HG02759 (cell line): ENCODE results near the gene SAT2.
A peak's percentile ranks its signal among the peaks of the same experiment; 100 is the strongest.
"Not testable (repeated sequence)": the region's sequence is repeated elsewhere in the genome, so short reads cannot be mapped to it uniquely, and the experiment has no call there.

Source experiments
- ATAC-seq: cut with Tn5 transposase; IDR thresholded peaks from one replicate; pipeline ENCODE4 v1.9.1; 2021; ENCODE audit warnings: mild to moderate bottlenecking, moderate library complexity; ENCODE audit not compliant: unreplicated experiment

The SAT2 gene

DNA sequence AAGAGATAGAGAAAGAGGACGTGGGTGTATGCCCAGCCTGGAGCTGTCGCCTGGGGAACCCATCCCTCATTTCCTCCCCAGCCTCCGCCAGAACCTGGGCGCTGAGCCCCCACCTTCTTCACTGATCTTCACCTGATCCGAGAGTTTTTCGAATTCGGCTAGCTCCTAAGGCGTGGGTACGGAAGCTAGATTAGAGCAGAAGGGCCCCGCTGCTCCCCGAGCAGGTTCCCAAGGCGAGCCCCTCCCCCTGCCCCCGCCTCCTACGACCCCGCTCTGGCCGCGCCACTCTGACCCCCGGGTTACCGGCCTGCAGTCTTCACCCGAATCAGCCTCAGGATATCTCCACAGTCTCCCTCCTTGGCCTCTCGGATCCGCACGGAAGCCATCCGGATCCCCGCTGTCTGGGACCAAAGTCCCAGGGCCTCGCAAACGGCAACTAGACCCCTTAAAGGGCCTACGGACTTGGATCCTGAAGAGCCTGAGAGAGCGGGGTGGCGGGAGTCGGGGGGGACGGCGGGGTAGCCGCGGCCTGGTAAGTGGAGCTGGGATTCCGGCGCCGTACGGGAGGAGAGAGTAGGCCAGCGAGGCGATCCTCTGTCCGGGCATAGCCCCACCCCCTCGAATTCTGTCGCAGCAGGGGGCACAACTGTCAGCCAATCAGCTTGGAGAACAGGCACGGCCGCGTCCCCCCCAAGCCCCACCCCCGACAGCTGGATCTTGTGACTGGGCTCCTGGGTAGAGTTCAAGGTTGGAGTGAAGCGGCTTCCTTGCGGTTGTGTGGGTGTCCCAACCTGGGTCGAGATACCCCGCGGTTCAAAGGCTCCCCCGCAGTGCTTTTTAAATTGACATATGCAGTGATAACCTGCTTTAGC is at the start of gene SAT2:
Gene SAT2, minus strand, starts transcription at position 572 of the 872 bp plus-strand sequence. Its CDS starts 186 bp downstream, at position 386.
- peak; percentile 83 for ATAC-seq

- ATAC-seq, result no peak
Observed at GRCh38 chr17:7676533-7676932, 48.9 kb upstream of the SAT2 start.

DNA sequence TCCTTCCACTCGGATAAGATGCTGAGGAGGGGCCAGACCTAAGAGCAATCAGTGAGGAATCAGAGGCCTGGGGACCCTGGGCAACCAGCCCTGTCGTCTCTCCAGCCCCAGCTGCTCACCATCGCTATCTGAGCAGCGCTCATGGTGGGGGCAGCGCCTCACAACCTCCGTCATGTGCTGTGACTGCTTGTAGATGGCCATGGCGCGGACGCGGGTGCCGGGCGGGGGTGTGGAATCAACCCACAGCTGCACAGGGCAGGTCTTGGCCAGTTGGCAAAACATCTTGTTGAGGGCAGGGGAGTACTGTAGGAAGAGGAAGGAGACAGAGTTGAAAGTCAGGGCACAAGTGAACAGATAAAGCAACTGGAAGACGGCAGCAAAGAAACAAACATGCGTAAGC is 47.3 kb upstream of the SAT2 start:
- no peak for ATAC-seq

GRCh38 chr17:7673239-7673638 is 45.6 kb upstream of the SAT2 start:
- no peak for ATAC-seq

DNA sequence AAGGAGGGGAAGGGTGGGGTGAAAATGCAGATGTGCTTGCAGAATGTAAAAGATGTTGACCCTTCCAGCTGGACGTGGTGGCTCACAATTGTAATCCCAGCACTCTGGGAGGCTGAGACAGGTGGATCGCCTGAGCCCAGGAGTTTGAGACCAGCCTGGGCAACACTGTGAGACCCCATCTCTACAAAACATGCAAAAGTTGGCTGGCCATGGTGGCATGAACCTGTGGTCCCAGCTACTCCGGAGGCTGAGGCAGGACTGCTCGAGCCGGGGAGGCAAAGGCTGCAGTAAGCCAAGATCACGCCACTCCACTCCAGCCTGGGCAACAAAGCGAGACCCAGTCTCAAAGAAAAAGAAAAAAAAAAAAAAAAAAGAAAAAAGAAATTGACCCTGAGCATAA is 40.9 kb upstream of the SAT2 start:
- ATAC-seq, result no peak

- no peak for ATAC-seq
Observed at GRCh38 chr17:7667656-7668406, 40.2 kb upstream of the SAT2 start.

DNA sequence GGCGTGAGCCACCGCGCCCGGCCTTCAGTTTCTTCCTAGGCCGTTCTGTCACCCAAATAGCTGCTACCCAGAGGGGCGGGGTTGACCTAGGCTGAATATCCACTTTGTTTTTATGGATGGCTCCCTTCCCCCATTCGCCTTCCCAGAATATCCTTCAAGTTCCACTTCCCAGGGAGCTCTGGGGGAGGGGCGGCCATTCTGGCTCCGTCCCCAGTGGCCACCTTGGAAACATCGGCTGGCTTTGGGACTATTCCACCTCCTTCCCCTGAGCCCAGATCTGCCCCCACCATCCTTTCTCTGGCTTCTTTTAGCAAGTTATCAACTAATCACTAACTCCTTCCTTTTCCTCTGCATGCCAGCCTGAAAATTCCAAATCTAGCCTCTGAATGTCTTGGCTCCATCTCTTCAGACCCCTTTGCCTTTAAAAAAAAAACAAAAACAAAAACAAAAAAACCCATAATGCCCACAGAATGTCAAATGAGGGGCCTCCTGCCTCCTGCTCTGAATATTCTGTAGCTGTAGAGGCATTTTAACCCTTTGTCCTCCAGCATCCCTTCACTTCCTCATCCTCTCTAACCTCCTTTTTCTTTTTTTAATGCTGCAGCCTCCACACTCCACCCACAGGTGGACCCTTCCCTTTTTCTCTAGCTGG is 29.5 kb upstream of the SAT2 start:
- ATAC-seq, result no peak

GRCh38 chr17:7655541-7655840 is 27.9 kb upstream of the SAT2 start:
- ATAC-seq, result no peak

DNA sequence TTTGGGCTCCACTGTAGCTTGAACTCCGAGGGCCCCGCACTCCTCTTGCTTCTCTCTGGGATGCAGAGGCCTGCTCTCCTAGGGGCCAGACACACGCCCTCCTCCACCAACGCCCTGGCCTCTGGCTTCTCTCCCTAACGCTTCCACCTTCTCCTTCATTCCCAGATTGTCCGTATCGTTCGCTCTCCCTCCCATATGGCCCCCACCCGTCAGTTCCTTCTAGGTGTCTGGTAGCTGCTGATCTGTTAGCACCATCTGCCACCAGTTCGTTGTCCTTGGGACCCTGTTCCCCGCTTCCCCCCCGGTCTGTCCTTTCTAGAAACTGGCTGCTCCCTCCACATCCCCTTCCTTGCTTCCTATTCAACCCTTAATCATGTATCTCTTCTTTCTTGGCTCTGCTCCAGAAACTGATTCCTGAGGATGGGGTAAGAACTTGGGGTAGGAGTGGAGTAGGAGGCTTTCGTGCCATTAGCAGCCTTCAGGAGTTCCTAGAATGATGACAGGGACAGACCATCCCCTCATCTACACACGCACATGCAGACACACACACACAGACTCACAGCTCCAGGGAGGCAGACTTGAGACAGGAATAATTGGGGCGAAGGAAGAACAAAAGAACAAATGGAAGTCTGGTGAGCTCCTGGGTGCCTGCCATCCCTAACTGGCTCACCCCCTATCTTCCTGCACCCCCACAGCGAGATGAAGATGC is 27.4 kb upstream of the SAT2 start:
- ATAC-seq, result no peak

GRCh38 chr17:7652388-7653356 is 25.1 kb upstream of the SAT2 start:
- ATAC-seq, result no peak

DNA sequence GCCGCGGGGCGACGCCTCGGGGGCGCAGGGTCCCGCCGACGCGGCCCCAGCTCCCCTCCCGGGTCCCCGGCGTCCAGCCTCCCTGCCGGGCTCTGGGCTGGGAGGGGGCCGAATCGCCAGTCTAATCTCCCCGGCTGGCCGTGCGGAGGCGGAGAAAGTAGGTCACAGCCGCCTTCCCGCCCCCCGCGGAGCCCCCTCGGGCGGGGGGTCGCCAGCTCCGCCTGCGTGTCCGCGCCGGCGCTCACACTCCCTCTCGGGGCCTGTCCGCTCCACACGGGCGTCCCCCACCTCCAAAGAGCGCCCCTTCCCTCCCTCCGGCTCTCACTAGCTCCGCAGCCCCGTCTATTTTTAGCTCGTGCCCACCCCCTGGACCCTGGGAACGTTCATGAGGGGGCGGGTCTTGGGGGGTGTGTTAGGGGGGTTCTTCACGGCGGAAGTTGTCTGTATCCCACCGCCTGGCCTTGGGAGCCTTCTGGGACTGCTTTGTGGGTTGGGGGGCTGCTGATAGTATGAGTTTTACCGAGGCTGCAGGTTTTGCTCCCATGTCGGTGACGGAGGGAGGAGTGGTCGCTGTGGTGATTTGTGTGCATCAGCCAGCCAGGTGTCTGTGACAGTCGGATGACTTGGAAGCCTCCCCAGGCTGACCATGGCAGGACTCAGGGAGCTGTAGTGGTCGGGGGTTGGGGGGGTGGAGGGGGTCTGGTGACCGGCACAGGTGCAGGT is 24.2 kb upstream of the SAT2 start:
- no peak for ATAC-seq

DNA sequence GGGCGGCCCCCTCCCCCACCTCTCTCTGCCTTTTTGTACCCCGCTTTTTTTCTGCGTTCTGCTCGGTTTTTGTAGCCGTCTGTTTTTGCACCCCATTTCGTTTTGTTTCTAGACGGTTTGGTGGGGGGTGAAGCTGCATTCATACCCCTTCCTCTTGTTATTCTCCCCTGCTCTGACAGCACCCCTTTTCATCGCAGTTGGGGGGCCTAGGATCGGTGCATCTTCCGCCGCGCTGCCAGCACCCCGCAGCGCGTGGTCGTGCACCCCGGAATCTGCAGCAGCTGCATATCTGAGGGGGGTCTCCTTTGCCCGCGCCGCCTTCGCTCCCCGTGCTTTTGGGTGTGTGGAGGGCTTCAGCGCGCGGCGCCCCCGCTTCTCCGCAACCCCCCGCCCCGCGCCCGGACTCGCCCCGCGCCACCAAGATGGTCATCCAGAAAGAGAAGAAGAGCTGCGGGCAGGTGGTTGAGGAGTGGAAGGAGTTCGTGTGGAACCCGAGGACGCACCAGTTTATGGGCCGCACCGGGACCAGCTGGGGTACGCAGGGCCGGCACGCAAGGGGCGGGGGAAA is 23.6 kb upstream of the SAT2 start:
- no peak for ATAC-seq

GRCh38 chr17:7650509-7651096 is 23.0 kb upstream of the SAT2 start, which contains the start of gene ATP1B2:
Gene ATP1B2, plus strand, starts transcription at chr17:7650926. Its CDS starts 593 bp downstream, at chr17:7651519.
- ATAC-seq, result no peak

GRCh38 chr17:7647018-7647417 is 19.4 kb upstream of the SAT2 start:
- ATAC-seq, result no peak

DNA sequence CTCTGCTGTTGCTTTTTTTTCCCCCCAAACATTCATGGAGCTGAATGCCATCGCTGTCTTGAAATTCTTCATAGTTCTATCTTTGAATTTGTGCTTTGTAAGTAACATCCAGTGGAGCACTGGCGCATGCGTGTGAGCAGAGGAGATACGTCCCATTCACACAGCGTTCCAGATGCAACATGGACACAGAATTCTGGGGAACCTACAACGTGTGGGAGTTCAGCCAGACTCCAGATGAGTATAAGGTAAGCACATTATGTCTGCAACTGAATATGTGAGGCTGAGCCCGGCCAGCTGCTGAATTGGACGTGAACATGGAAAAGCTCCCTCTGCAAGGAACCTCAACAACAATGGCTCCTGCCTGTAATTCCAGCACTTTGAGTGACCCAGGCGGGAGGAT is 18.8 kb upstream of the SAT2 start:
- ATAC-seq, result no peak

DNA sequence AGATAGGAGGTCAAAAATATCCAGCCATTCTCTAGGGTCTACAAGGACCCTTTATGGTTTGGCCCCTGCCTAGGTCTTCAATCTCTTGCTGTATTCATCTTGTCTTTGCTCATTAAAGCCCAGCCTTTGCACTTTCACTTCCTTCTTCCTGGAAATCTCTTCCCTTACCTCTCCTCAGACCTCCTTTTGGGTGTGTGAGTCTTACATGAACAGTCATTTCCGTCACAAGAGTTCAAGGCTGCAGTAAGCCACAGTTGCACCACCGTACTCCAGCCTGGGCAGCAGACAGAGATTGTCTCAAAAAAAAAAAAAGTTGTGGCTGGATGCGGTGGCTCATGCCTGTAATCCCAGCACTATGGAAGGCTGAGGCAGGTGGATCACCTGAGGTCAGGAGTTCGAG is 17.2 kb upstream of the SAT2 start:
- ATAC-seq, result no peak

DNA sequence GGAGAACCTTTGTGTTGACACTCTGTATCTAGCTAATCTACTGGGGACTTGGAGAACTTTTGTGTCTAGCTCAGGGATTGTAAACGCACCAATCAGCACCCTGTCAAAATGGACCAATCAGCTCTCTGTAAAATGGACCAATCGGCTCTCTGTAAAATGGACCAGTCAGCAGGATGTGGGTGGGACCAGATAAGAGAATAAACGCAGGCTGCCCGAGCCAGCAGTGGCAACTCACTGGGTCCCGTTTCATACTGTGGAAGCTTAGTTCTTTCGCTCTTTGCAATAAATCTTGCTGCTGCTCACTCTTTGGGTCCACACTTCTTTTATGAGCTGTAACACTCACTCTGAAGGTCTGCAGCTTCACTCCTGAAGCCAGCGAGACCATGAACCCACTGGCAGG is 14.0 kb upstream of the SAT2 start:
- not testable (repeated sequence) for ATAC-seq

- ATAC-seq, result no peak
Observed at GRCh38 chr17:7640783-7641182, 13.2 kb upstream of the SAT2 start.

DNA sequence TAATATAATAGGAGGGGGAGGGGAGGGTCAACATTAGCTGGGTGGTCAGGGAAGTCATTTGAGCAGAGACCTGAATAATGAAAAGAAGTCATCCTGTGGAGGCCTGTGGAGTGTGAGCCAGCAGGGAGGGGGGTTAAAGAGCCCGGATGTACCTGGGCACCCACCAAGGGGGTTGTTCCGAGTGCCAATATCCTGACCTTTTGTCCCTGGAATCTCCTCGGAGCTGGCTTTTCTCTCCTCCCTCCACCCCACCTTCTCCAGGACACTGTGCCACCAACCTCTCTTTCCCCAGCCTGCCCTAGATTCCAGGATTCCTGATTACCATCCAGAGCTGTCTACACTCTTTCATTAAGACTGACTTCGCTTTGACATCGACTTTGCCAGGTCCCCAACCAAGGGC is 8.5 kb upstream of the SAT2 start:
- ATAC-seq, result no peak
